Neuronal stem cell (in vitro differentiated cells): ENCODE data around the gene CSNK1E.
A peak's percentile ranks its signal among the peaks of the same experiment; 100 is the strongest.

Experiments
- DNase-seq: peaks from one replicate; pipeline ENCODE4 v3.0.0-alpha.2; 2013; ENCODE audit warnings: low spot score
- H2AFZ ChIP-seq: one replicate; pipeline ENCODE4 v1.6.1; 2013; ENCODE audit warnings: mild to moderate bottlenecking, low read length, inconsistent platforms
- H2AK5ac ChIP-seq: 2 replicates; pipeline ENCODE4 v1.6.1; 2013; ENCODE audit warnings: low read depth, mild to moderate bottlenecking, inconsistent platforms, low read length, moderate library complexity, mixed read lengths
- H2BK120ac ChIP-seq: 2 replicates; pipeline ENCODE4 v1.6.1; 2013; ENCODE audit warnings: low read depth, mild to moderate bottlenecking, inconsistent platforms, low read length, moderate library complexity, mixed read lengths
- H2BK12ac ChIP-seq: one replicate; pipeline ENCODE4 v1.6.1; 2013; ENCODE audit warnings: low read length, inconsistent platforms
- H2BK15ac ChIP-seq: 2 replicates; pipeline ENCODE4 v1.6.1; 2013; ENCODE audit warnings: mild to moderate bottlenecking, low read length, inconsistent platforms, mixed read lengths
- H2BK5ac ChIP-seq: one replicate; pipeline ENCODE4 v1.6.1; 2013; ENCODE audit warnings: inconsistent platforms, mild to moderate bottlenecking, low read length, moderate library complexity
- H3K14ac ChIP-seq: one replicate; pipeline ENCODE4 v1.6.1; 2013; ENCODE audit warnings: low read length, inconsistent platforms
- H3K18ac ChIP-seq: 2 replicates; pipeline ENCODE4 v1.6.1; 2013; ENCODE audit warnings: low read length, inconsistent platforms
- H3K23ac ChIP-seq: 2 replicates; pipeline ENCODE4 v1.6.1; 2013; ENCODE audit warnings: low read depth, mild to moderate bottlenecking, mixed read lengths, low read length, inconsistent platforms; ENCODE audit not compliant: poor library complexity
- H3K27ac ChIP-seq: replicated peaks from 3 replicates; pipeline ENCODE4 v1.5.1; 2013; ENCODE audit warnings: low read length, inconsistent platforms
- H3K27me3 ChIP-seq, 3 experiments: 2 replicates each; pipeline ENCODE4 v1.6.1; 2013; ENCODE audit warnings: low read length in 3 of 3, mild to moderate bottlenecking in 2 of 3, inconsistent platforms in 1 of 3, low read depth in 1 of 3, mixed read lengths in 1 of 3, moderate library complexity in 1 of 3; ENCODE audit not compliant: control insufficient read depth in 3 of 3, insufficient read depth in 3 of 3
- H3K36me3 ChIP-seq, 2 donors: replicated peaks in 1 of 2; 2 replicates each; pipeline ENCODE4 v1.6.1; 2013; ENCODE audit warnings: low read length in 2 of 2; ENCODE audit not compliant: control insufficient read depth in 2 of 2, insufficient read depth in 2 of 2
- H3K4ac ChIP-seq: 2 replicates; pipeline ENCODE4 v1.6.1; 2013; ENCODE audit warnings: inconsistent platforms, mild to moderate bottlenecking, low read length, moderate library complexity
- H3K4me1 ChIP-seq, 2 donors: 1 replicate in 1 of 2; 2 replicates in 1 of 2; pipeline ENCODE4 v1.6.1; 2013; ENCODE audit warnings: low read length in 2 of 2, low read depth in 1 of 2; ENCODE audit not compliant: control insufficient read depth in 2 of 2, insufficient read depth in 1 of 2
- H3K4me2 ChIP-seq: one replicate; pipeline ENCODE4 v1.6.1; 2013; ENCODE audit warnings: mild to moderate bottlenecking, low read length, inconsistent platforms; ENCODE audit not compliant: insufficient read depth, poor library complexity, severe bottlenecking
- H3K4me3 ChIP-seq, 2 donors: 2 replicates each; pipeline ENCODE4 v1.5.1; 2013; ENCODE audit warnings: low read length in 2 of 2, mild to moderate bottlenecking in 2 of 2, inconsistent platforms in 1 of 2, moderate library complexity in 1 of 2
- H3K79me1 ChIP-seq: one replicate; pipeline ENCODE4 v1.6.1; 2013; ENCODE audit warnings: low read depth, mild to moderate bottlenecking, inconsistent platforms, low read length, moderate library complexity
- H3K9ac ChIP-seq: one replicate; pipeline ENCODE4 v1.6.1; 2013; ENCODE audit warnings: mild to moderate bottlenecking, low read depth, low read length, inconsistent platforms; ENCODE audit not compliant: poor library complexity
- H3K9me3 ChIP-seq, 2 donors: replicated peaks in 1 of 2; 2 replicates each; pipeline versions ENCODE3 to v1.6.1; 2013; ENCODE audit warnings: low read length in 2 of 2, mild to moderate bottlenecking in 2 of 2, inconsistent platforms in 1 of 2, low read depth in 1 of 2, mixed read lengths in 1 of 2, moderate library complexity in 1 of 2; ENCODE audit not compliant: control insufficient read depth in 2 of 2, insufficient read depth in 1 of 2
- H4K8ac ChIP-seq: one replicate; pipeline ENCODE4 v1.6.1; 2013; ENCODE audit warnings: low read depth, mild to moderate bottlenecking, inconsistent platforms, low read length, moderate library complexity
- H4K91ac ChIP-seq: one replicate; pipeline ENCODE4 v1.6.1; 2013; ENCODE audit warnings: low read length, low read depth, mild to moderate bottlenecking, inconsistent platforms; ENCODE audit not compliant: poor library complexity
- WGBS, 2 donors: extraction: QIAGEN DNeasy Blood & Tissue Kit; methylation state at CpG; one replicate each; pipeline ENCODE4 v1.1.7; 2013; ENCODE audit warnings: missing lambda C conversion rate in 2 of 2, mixed read lengths in 1 of 2; ENCODE audit not compliant: insufficient read length in 2 of 2, insufficient replicate concordance in 1 of 2; ENCODE audit errors: extremely low coverage in 2 of 2; 5-methylcytosine and 5-hydroxymethylcytosine counted together

CSNK1E gene

GRCh38 chr22:38264322-38264843 is 52.9 kb downstream of the CSNK1E start:
- Histone ChIP-seq H3K27me3 (no peaks in the 10 kb centered on the region), H3K18ac (no peak overlapping the region), H3K4ac (no peak overlapping the region), H2BK15ac (no peak overlapping the region), H3K79me1 (peaks cover 14% of the 10 kb centered on the region), H2BK12ac (no peak overlapping the region), H3K4me1 (peaks cover 18 to 19% of the 10 kb centered on the region in 2 donors), H2AFZ (no peak overlapping the region), H3K27ac (no peak overlapping the region), H4K91ac (no peak overlapping the region), H3K9me3 (no peaks in the 10 kb centered on the region), H3K4me3 (no peak overlapping the region), H3K23ac (peak overlapping the region; percentile 28), H2AK5ac (peak overlapping the region; percentile 29), H2BK5ac (no peak overlapping the region), H4K8ac (no peak overlapping the region), H3K9ac (no peak overlapping the region), H3K14ac (no peak overlapping the region), H2BK120ac (no peak overlapping the region), H3K36me3 (peaks cover 6 to 9% of the 10 kb centered on the region in 2 donors), H3K4me2 (no peak overlapping the region)
- no CpG with 5 or more reads among the region's 6 CpGs for WGBS, 2 donors
- no peak for DNase-seq

GRCh38 chr22:38262051-38262795 is 55.0 kb downstream of the CSNK1E start:
- no peak for DNase-seq
- no CpG with 5 or more reads among the region's 20 CpGs for WGBS, 2 donors
- H3K27ac ChIP-seq: peak overlapping the region; percentile 85
- H3K18ac ChIP-seq: peak overlapping the region; percentile 89
- H3K4me1 ChIP-seq: peaks cover 25 to 28% of the 10 kb centered on the region in 2 donors
- H3K79me1 ChIP-seq: peaks cover 12% of the 10 kb centered on the region
- H2AFZ ChIP-seq: no peak overlapping the region
- H2BK12ac ChIP-seq: no peak overlapping the region
- H3K9ac ChIP-seq: no peak overlapping the region
- H2AK5ac ChIP-seq: no peak overlapping the region
- H4K8ac ChIP-seq: peak overlapping the region; percentile 45
- H2BK5ac ChIP-seq: no peak overlapping the region
- no peak overlapping the region for H3K4me2 ChIP-seq
- no peak overlapping the region for H3K4ac ChIP-seq
- H2BK15ac ChIP-seq: no peak overlapping the region
- no peak overlapping the region for H3K23ac ChIP-seq
- no peak overlapping the region for H3K4me3 ChIP-seq
- no peak overlapping the region for H2BK120ac ChIP-seq
- no peak overlapping the region for H3K14ac ChIP-seq
- no peak overlapping the region for H4K91ac ChIP-seq
- no peaks in the 10 kb centered on the region for H3K9me3 ChIP-seq
- H3K27me3 ChIP-seq: no peaks in the 10 kb centered on the region
- H3K36me3 ChIP-seq: peaks cover 4 to 7% of the 10 kb centered on the region in 2 donors

- Histone ChIP-seq H3K27me3 (no peaks in the 10 kb centered on the region), H3K23ac (no peak overlapping the region), H2BK12ac (no peak overlapping the region), H2BK15ac (no peak overlapping the region), H3K9ac (no peak overlapping the region), H2BK120ac (no peak overlapping the region), H3K4me1 (peaks cover 25 to 28% of the 10 kb centered on the region in 2 donors), H3K14ac (no peak overlapping the region), H3K79me1 (peaks cover 12% of the 10 kb centered on the region), H2BK5ac (no peak overlapping the region), H3K4ac (no peak overlapping the region), H3K18ac (peak overlapping the region; percentile 3), H3K27ac (peak overlapping the region; percentile 85), H4K91ac (no peak overlapping the region), H4K8ac (no peak overlapping the region), H3K4me3 (no peak overlapping the region), H3K4me2 (no peak overlapping the region), H3K36me3 (peaks cover 4 to 7% of the 10 kb centered on the region in 2 donors), H2AK5ac (no peak overlapping the region), H3K9me3 (no peaks in the 10 kb centered on the region), H2AFZ (peak overlapping the region; percentile 11)
- DNase-seq: peak; percentile 49
- no CpG with 5 or more reads among the region's 15 CpGs for WGBS, 2 donors
Measured at GRCh38 chr22:38260761-38261681, 56.2 kb downstream of the CSNK1E start.

- 100% methylated on average over 1 of the region's 8 CpGs; no CpG with 5 or more reads in 1 of the 2 donors for WGBS, 2 donors
- no peak overlapping the region for H3K14ac ChIP-seq
Measured at GRCh38 chr22:38259370-38259769, 57.9 kb downstream of the CSNK1E start.

More at GRCh38 chr22:38259370-38259769, 57.9 kb downstream of the CSNK1E start:
- no peak for DNase-seq
- no peak overlapping the region for H4K8ac ChIP-seq
- H2BK12ac ChIP-seq: no peak overlapping the region
- H3K4me2 ChIP-seq: no peak overlapping the region
- H3K27me3 ChIP-seq: no peaks in the 10 kb centered on the region
- no peaks in the 10 kb centered on the region for H3K9me3 ChIP-seq
- H3K4me3 ChIP-seq: no peak overlapping the region
- H3K18ac ChIP-seq: peak overlapping the region; percentile 13
- no peak overlapping the region for H2BK5ac ChIP-seq
- H2BK120ac ChIP-seq: no peak overlapping the region
- no peak overlapping the region for H2BK15ac ChIP-seq
- H3K9ac ChIP-seq: no peak overlapping the region
- peaks cover 3% of the 10 kb centered on the region in 2 donors for H3K36me3 ChIP-seq
- no peak overlapping the region for H3K27ac ChIP-seq
- H3K23ac ChIP-seq: no peak overlapping the region
- H2AK5ac ChIP-seq: peak overlapping the region; percentile 81
- H3K4ac ChIP-seq: no peak overlapping the region
- peaks cover 7% of the 10 kb centered on the region for H3K79me1 ChIP-seq
- no peak overlapping the region for H2AFZ ChIP-seq
- peaks cover 25 to 28% of the 10 kb centered on the region in 2 donors for H3K4me1 ChIP-seq
- no peak overlapping the region for H4K91ac ChIP-seq
